HepG2 (cell line): ENCODE measurements around the gene PRKAR1A.

Source experiments
- ETS1 ChIP-seq: sonication (generic); formaldehyde crosslinking; IDR thresholded peaks from 2 replicates; pipeline ENCODE4 v1.4.0; 2020; ENCODE audit warnings: missing genetic modification reagents
- GABPA ChIP-seq, 2 experiments: IDR thresholded peaks; 2 replicates each; pipeline ENCODE4 v1.6.1; 2011 to 2016; ENCODE audit warnings: low read depth in 2 of 2, low read length in 1 of 2, missing biosample characterization in 1 of 2, missing genetic modification characterization in 1 of 2
- JUND ChIP-seq: sonication (generic); formaldehyde crosslinking; IDR thresholded peaks from 2 replicates; pipeline ENCODE4 v1.8.0; 2022; ENCODE audit warnings: mild to moderate bottlenecking, missing genetic modification reagents
- LBX2 ChIP-seq: sonication (generic); formaldehyde crosslinking; IDR thresholded peaks from 2 replicates; pipeline ENCODE4 v1.5.0; 2020; ENCODE audit warnings: missing genetic modification reagents, mild to moderate bottlenecking, borderline replicate concordance
- ZFP91 ChIP-seq: sonication (generic); formaldehyde crosslinking; IDR thresholded peaks from 2 replicates; pipeline ENCODE4 v1.9.0; 2022; ENCODE audit warnings: missing genetic modification reagents, mild to moderate bottlenecking, borderline replicate concordance
- ZNF101 ChIP-seq: sonication (generic); formaldehyde crosslinking; IDR thresholded peaks from 2 replicates; pipeline ENCODE4 v1.4.0; 2020; ENCODE audit warnings: mild to moderate bottlenecking, low read depth, missing genetic modification reagents, borderline replicate concordance
- ZNF292 ChIP-seq: sonication (generic); formaldehyde crosslinking; IDR thresholded peaks from 2 replicates; pipeline ENCODE4 v1.8.1; 2022; ENCODE audit warnings: mild to moderate bottlenecking, low read depth, missing genetic modification reagents, borderline replicate concordance
- ZNF558 ChIP-seq: sonication (generic); formaldehyde crosslinking; IDR thresholded peaks from 2 replicates; pipeline ENCODE4 v1.9.0; 2022; ENCODE audit warnings: mild to moderate bottlenecking, missing genetic modification reagents, borderline replicate concordance
- TF ChIP-seq, protein P1 (sequence below): sonication (generic); formaldehyde crosslinking; IDR thresholded peaks from 2 replicates; pipeline ENCODE4 v1.8.1; 2023; ENCODE audit warnings: mild to moderate bottlenecking, moderate library complexity, missing genetic modification reagents
- TF ChIP-seq, protein P2 (sequence below): sonication (generic); formaldehyde crosslinking; IDR thresholded peaks from 2 replicates; pipeline ENCODE4 v1.4.0; 2020; ENCODE audit warnings: missing genetic modification reagents

DNA sequence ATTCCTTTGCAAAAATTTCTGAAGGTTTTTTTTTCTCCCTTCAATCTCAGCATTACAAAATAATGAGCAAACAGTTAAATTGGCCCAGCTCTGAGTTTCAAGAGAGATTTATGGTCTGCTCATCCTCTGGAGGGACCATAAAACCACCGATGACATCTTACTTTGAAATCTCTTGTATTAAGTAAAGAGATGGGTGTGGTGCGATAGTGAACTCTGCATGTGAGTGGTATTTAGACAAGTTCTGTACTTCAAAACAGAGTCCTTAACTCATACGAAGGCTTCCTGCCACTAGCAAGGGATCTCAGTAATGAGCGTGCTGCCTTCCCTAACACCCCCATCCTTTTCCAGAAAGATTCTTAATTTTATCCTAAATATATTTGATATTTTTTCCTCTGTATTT is 86.9 kb downstream of the PRKAR1A start:
- no peak for TF ChIP-seq ETS1 (CRISPR knock-in tag)
- TF ChIP-seq LBX2 (CRISPR knock-in tag), result no peak
- no peak for TF ChIP-seq ZNF101
- TF ChIP-seq, protein P1, sequence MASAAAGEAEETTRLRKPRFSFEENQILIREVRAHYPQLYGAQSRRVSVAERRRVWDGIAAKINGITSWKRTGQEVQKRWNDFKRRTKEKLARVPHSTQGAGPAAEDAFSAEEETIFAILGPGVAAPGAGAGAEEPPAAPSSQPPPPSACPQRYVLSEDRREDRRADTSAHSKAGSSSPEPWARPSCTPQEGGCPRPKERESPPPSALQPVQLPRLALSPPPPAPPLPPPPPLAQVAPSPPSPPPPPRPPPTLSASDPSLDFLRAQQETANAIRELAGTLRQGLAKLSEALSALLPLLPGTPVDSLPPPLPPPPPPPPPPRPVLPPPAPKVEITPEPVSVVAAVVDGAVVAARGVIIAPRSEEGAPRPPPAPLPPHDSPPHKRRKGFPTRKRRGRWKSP, result no peak
- TF ChIP-seq ZNF558 (CRISPR knock-in tag), result no peak
- no peak for TF ChIP-seq ZNF292
- TF ChIP-seq, protein P2, sequence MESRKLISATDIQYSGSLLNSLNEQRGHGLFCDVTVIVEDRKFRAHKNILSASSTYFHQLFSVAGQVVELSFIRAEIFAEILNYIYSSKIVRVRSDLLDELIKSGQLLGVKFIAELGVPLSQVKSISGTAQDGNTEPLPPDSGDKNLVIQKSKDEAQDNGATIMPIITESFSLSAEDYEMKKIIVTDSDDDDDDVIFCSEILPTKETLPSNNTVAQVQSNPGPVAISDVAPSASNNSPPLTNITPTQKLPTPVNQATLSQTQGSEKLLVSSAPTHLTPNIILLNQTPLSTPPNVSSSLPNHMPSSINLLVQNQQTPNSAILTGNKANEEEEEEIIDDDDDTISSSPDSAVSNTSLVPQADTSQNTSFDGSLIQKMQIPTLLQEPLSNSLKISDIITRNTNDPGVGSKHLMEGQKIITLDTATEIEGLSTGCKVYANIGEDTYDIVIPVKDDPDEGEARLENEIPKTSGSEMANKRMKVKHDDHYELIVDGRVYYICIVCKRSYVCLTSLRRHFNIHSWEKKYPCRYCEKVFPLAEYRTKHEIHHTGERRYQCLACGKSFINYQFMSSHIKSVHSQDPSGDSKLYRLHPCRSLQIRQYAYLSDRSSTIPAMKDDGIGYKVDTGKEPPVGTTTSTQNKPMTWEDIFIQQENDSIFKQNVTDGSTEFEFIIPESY (CRISPR knock-in tag), result no peak
- no peak for TF ChIP-seq GABPA (IDR thresholded peaks at IDR 0.05; ENCODE audit: low read depth, low read length)
- TF ChIP-seq GABPA (CRISPR knock-in tag; IDR thresholded peaks at IDR 0.05; ENCODE audit: low read depth), result no peak
- no peak for TF ChIP-seq ZFP91 (CRISPR knock-in tag)
- no peak for TF ChIP-seq JUND (CRISPR knock-in tag)
